GM12891 (cell line): ENCODE measurements around the gene SIK3.
"Not testable (repeated sequence)": the region's sequence is repeated elsewhere in the genome, so short reads cannot be mapped to it uniquely, and the experiment has no call there.

ENCODE experiments used
- PAX5 ChIP-seq: IDR thresholded peaks from 2 replicates; pipeline ENCODE4 v1.6.1; 2011; ENCODE audit warnings: low read length, moderate library complexity, mild to moderate bottlenecking; ENCODE audit not compliant: insufficient read depth, severe bottlenecking
- POLR2A ChIP-seq: IDR thresholded peaks from 2 replicates; pipeline ENCODE4 v1.6.1; 2011; ENCODE audit warnings: low read depth, low read length, control low read depth
- POLR2AphosphoS5 ChIP-seq: IDR thresholded peaks from 2 replicates; pipeline ENCODE4 v1.6.1; 2011; ENCODE audit warnings: low read depth, low read length, control low read depth
- SPI1 ChIP-seq: IDR thresholded peaks from 2 replicates; pipeline ENCODE4 v1.6.1; 2011; ENCODE audit warnings: low read depth, low read length, control low read depth
- TAF1 ChIP-seq: IDR thresholded peaks from 2 replicates; pipeline ENCODE4 v1.6.1; 2011; ENCODE audit warnings: low read depth, low read length, control low read depth

DNA sequence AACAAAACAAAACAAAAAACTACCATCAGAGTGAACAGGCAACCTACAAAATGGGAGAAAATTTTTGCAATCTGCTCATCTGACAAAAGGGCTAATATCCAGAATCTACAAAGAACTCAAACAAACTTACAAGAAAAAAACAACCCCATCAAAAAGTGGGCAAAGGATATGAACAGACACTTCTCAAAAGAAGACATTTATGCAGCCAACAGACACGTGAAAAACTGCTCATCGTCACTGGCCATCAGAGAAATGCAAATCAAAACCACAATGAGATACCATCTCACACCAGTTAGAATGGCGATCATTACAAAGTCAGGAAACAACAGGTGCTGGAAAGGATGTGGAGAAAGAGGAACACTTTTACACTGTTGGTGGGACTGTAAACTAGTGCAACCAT lies 14.3 kb upstream of the SIK3 start:
- TF ChIP-seq POLR2A, POLR2AphosphoS5, TAF1, PAX5, SPI1: not testable (repeated sequence)
